Measurements from ENCODE around the gene DHRSX. TPM values are rescaled to one million over a fixed set of nuclear protein-coding genes. Genes with fewer than 3 reads are reported as not detected.

The DHRSX gene
- total and polyA plus RNA-seq, 2 of the 13 experiments (the other 11 are each of a cell fraction or from before 2014, with no cell fraction given) = 15.5 to 24.3 TPM

GRCh38 chrX:2492531-2493218 lies 8.1 kb downstream of the DHRSX start (continued):
- TF ChIP-seq, protein P1, sequence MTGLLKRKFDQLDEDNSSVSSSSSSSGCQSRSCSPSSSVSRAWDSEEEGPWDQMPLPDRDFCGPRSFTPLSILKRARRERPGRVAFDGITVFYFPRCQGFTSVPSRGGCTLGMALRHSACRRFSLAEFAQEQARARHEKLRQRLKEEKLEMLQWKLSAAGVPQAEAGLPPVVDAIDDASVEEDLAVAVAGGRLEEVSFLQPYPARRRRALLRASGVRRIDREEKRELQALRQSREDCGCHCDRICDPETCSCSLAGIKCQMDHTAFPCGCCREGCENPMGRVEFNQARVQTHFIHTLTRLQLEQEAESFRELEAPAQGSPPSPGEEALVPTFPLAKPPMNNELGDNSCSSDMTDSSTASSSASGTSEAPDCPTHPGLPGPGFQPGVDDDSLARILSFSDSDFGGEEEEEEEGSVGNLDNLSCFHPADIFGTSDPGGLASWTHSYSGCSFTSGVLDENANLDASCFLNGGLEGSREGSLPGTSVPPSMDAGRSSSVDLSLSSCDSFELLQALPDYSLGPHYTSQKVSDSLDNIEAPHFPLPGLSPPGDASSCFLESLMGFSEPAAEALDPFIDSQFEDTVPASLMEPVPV (CRISPR knock-in tag; IDR thresholded peaks at IDR 0.05) = no peak
- TF ChIP-seq ZNF224 (CRISPR knock-in tag; IDR thresholded peaks at IDR 0.05) = no peak
- TF ChIP-seq KLF16 (CRISPR knock-in tag; IDR thresholded peaks at IDR 0.05) = no peak
- no peak for TF ChIP-seq PRPF4 (IDR thresholded peaks at IDR 0.05; ENCODE audit: low read depth, low read length, poor library complexity, severe bottlenecking)
- TF ChIP-seq, protein P2, sequence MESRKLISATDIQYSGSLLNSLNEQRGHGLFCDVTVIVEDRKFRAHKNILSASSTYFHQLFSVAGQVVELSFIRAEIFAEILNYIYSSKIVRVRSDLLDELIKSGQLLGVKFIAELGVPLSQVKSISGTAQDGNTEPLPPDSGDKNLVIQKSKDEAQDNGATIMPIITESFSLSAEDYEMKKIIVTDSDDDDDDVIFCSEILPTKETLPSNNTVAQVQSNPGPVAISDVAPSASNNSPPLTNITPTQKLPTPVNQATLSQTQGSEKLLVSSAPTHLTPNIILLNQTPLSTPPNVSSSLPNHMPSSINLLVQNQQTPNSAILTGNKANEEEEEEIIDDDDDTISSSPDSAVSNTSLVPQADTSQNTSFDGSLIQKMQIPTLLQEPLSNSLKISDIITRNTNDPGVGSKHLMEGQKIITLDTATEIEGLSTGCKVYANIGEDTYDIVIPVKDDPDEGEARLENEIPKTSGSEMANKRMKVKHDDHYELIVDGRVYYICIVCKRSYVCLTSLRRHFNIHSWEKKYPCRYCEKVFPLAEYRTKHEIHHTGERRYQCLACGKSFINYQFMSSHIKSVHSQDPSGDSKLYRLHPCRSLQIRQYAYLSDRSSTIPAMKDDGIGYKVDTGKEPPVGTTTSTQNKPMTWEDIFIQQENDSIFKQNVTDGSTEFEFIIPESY (CRISPR knock-in tag; IDR thresholded peaks at IDR 0.05) = no peak
- TF ChIP-seq MAFK (conservative IDR thresholded peaks at IDR 0.05 in 1 of 2, IDR thresholded peaks at IDR 0.05 in 1 of 2; ENCODE audit: low read length in 2 of 2) = no peak

DNA sequence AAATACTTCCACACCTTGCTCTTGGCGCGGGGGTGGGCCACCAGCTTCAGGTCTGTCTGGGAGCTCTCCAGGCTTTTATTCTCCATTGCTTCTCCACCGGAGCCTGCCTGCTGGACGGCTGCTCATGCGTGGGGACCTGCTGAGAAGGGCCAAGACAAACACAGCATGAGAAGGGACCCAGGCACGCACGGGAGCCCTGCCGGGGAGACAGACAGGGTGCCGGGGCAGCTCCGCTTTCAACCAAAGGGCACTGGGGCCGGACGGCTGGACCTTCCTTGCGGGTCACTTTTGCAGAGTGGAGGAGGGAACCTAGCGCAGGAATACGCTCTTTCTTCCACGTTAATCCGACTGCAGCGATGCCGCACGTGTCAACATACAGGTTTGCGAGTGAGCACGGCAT lies 10.1 kb downstream of the DHRSX start:
- no peak overlapping the region for H3K27ac ChIP-seq (ENCODE audit: extremely low read length, insufficient read depth, low read length)
- DNase-seq (ENCODE audit: low spot score) (no peak), FAIRE-seq (no peak), ATAC-seq (peak; percentile 13; the same call in 1 of the 3 replicates)
- H3K4me3 ChIP-seq (replicated peaks in 1 of 3; ENCODE audit: insufficient read depth in 1 of 3, low read depth in 2 of 3, low read length in 3 of 3) = no peak overlapping the region
- peaks cover 40% of the 10 kb centered on the region for H3K79me2 ChIP-seq (ENCODE audit: insufficient read depth, low read length)
- no peak overlapping the region for H3K9ac ChIP-seq (ENCODE audit: insufficient read depth, low read depth, low read length)
- no peak overlapping the region for H2AFZ ChIP-seq (ENCODE audit: low read length)
- no TSS peak for BruUV-seq (replicated peaks)
- H3K9me3 ChIP-seq (ENCODE audit: low read length) = no peaks in the 10 kb centered on the region
- TF ChIP-seq ZBTB8A (CRISPR knock-in tag; IDR thresholded peaks at IDR 0.05; ENCODE audit: borderline replicate concordance, low read depth) (no peak), RBFOX2 (IDR thresholded peaks at IDR 0.05; ENCODE audit: low read depth, low read length) (0 out of 2 replicates have a peak, but pooled peaks have one; percentile 10), AGO2 (optimal IDR thresholded peaks at IDR 0.05; ENCODE audit: low read depth, low read length) (peak; percentile 61)
- CTCF ChIA-PET (ENCODE audit: low intra/inter-chr PET ratio, low total read pairs) = no interaction called here
- POLR2A ChIA-PET = no interaction called here
- peaks cover 13% of the 10 kb centered on the region; the same call in 1 of the 2 replicates for H4K20me1 ChIP-seq (ENCODE audit: insufficient read depth, low read length)
- WGBS (ENCODE audit: low lambda C conversion rate) = 95% methylated on average over 18 of the region's 22 CpGs
- no peaks in the 10 kb centered on the region for H3K27me3 ChIP-seq (ENCODE audit: control insufficient read depth in 1 of 2, insufficient read depth in 2 of 2, low read length in 2 of 2)
- H3K4me2 ChIP-seq (ENCODE audit: low read depth, low read length) = no peak overlapping the region
- H3K36me3 ChIP-seq (replicated peaks in 1 of 2; ENCODE audit: control insufficient read depth in 1 of 2, insufficient read depth in 2 of 2, low read length in 2 of 2) = peaks cover 18 to 60% of the 10 kb centered on the region in 2 experiments
- peaks cover 18% of the 10 kb centered on the region; the same call in 1 of the 2 replicates for H3K4me1 ChIP-seq (ENCODE audit: insufficient read depth, low read length)
- intact Hi-C loops (cut with micrococcal nuclease; ENCODE audit: unreplicated experiment) (no loop called here), in situ Hi-C loops (cut with HindIII; ENCODE audit: extremely low pct_ligation_motif_present, low pct_unique_long_range_greater_than_20kb) (no loop called here)

All from HepG2 (cell line).